Nephron progenitor cell (in vitro differentiated cells): Measurements from ENCODE around the gene DEFB124.
"Not testable (repeated sequence)": the region's sequence is repeated elsewhere in the genome, so short reads cannot be mapped to it uniquely, and the experiment has no call there.

Experiments
- DNase-seq: peaks from one replicate; pipeline ENCODE4 v3.0.0; 2021
- H3K27ac Mint-ChIP-seq: 2 replicates; pipeline ENCODE4 v1.8.0; 2021; ENCODE audit warnings: mild to moderate bottlenecking, moderate library complexity, mixed read lengths
- H3K27me3 Mint-ChIP-seq: 2 replicates; pipeline ENCODE4 v1.8.0; 2021; ENCODE audit warnings: mild to moderate bottlenecking, low read depth, mixed read lengths; ENCODE audit not compliant: poor library complexity
- H3K36me3 Mint-ChIP-seq: 2 replicates; pipeline ENCODE4 v1.8.0; 2021; ENCODE audit warnings: low read depth, mixed read lengths
- H3K4me1 Mint-ChIP-seq: 2 replicates; pipeline ENCODE4 v1.8.0; 2021; ENCODE audit warnings: mixed read lengths
- H3K4me3 Mint-ChIP-seq: 2 replicates; pipeline ENCODE4 v1.8.0; 2021; ENCODE audit warnings: mild to moderate bottlenecking, moderate library complexity, mixed read lengths
- H3K9me3 Mint-ChIP-seq: 2 replicates; pipeline ENCODE4 v1.8.0; 2021; ENCODE audit warnings: mild to moderate bottlenecking, moderate library complexity, mixed read lengths
- CTCF ChIP-seq: fragments of 200-600 bp; sonication (generic); IDR thresholded peaks from 2 replicates; pipeline ENCODE4 v1.5.0; 2021; ENCODE audit warnings: antibody characterized with exemption

DEFB124 gene

DNA sequence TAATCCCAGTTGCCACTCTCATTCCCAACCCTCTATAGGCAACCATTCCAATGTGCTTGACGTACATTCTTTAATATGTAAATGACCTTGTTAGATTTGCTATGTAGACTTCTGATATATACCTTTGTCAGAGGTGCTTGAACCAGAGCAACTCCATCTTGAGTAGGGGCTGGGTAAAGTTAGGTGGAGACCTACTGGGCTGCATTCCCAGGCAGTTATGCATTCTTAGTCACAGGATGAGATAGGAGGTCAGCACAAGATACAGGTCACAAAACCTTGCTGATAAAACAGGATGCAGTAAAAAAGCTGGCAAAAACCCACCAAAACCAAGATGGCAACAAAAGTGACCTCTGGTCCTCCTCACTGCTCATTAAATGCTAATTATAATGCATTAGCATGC lies 31.0 kb upstream of the DEFB124 start:
- Mint-ChIP-seq H3K9me3 (no peaks in the 10 kb centered on the region), H3K4me1 (no peaks in the 10 kb centered on the region), H3K27ac (no peak overlapping the region), H3K4me3 (no peak overlapping the region), H3K36me3 (no peaks in the 10 kb centered on the region), H3K27me3 (peaks cover 33% of the 10 kb centered on the region)
- no peak for TF ChIP-seq CTCF
- no peak for DNase-seq

DNA sequence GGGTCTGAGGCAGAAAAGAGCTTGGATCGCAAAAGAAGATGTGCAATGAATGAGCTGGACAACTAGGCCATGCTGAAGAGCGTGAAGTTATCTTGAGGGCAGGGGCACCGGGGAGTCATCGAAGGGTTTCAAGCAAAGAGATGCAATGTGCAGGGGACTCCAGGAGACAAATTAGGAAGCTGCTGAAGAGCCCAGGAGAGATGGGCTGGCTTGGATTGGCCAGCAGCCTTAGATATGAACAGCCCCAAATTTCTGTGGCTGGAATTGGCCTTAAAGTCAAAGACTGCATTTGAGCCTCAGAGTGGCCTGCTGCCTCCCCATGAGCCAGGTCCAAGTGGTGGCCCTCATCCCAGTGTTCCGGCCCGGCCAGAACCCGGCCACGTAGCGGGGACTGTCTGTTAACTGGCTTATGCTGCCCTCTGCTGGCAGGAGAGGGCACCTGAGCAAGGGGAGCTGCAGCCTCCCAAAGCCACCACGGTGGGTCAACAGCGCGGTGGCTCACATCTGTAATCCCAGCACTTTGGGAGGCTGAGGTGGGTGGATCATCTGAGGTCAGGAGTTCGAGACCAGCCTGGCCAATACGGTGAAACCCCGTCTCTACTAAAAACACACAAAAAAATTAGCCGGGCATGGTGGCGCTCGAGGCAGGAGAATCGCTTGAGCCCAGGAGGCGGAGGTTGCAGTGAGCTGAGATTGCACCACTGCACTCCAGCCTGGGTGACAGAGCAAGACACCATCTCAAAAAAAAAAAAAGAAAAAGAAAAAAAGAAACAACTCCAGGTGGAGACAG lies 28.2 kb upstream of the DEFB124 start:
- not testable (repeated sequence) for H3K36me3 Mint-ChIP-seq, H3K27ac Mint-ChIP-seq, H3K4me1 Mint-ChIP-seq, H3K4me3 Mint-ChIP-seq, H3K9me3 Mint-ChIP-seq
- DNase-seq: peak; percentile 80
- peak; percentile 75 for TF ChIP-seq CTCF
- H3K27me3 Mint-ChIP-seq: peaks cover 29% of the 10 kb centered on the region

DNA sequence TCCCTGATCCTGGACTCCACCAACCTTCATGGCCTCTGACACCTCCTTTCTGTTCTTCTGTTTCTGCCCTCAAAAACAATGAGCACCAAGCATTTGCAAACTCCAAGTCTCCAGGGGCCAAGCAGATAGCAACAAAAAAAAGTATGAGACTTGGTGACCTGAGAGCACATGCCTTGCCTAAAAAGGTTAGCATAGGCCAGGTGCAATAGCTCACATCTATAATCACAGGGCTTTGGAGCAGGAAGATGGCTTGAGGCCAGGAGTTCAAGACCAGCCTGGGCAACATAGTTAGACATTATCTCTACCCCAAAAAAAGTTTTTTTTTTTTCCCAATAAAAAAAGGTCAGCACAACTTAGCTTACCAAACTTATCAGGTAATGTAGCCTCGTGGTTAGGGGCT lies 25.6 kb upstream of the DEFB124 start:
- Mint-ChIP-seq H3K4me1 (no peaks in the 10 kb centered on the region), H3K27me3 (peaks cover 25% of the 10 kb centered on the region), H3K9me3 (peaks cover 9% of the 10 kb centered on the region), H3K4me3 (no peak overlapping the region), H3K36me3 (no peaks in the 10 kb centered on the region), H3K27ac (no peak overlapping the region)
- TF ChIP-seq CTCF: no peak
- DNase-seq: no peak

DNA sequence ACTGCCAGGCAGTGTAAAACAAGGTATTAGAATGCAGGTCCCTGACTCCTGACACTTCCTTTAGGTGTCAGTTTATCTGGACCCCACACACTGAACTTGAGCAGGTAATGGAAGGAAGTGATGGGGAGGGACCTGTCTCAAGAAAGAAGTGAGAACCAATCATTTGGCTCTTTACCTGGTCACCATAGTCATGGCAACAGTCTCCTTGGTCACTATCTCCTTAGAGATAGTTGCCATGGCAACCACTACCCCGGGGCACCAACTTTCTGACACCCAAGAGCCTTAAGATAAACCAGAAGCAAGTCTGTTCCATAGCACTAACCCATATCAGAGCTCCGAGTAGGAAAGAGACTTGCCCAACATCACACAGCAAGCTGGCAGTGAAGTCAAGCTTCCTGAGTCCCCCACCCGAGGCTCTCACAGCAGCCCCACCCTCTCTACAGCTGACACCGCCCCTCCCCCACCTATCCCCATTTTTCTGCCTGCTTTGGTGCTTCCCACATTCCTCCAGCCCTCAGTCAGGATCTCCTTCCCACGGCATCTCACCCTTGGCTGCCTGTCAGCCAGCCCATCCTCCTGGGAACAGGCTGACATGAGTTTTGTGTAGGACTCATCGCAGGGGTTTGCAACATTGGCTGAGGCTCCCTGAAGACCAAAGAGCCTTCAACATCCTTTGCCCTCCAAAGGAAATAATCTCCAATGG lies 23.1 kb upstream of the DEFB124 start:
- H3K9me3 Mint-ChIP-seq: peaks cover 24% of the 10 kb centered on the region
- no peak overlapping the region for H3K4me3 Mint-ChIP-seq
- no peaks in the 10 kb centered on the region for H3K4me1 Mint-ChIP-seq
- peaks cover 20% of the 10 kb centered on the region for H3K27me3 Mint-ChIP-seq
- no peak for TF ChIP-seq CTCF
- no peak for DNase-seq
- H3K27ac Mint-ChIP-seq: no peak overlapping the region
- H3K36me3 Mint-ChIP-seq: no peaks in the 10 kb centered on the region

GRCh38 chr20:31496761-31497295 lies 21.9 kb upstream of the DEFB124 start:
- H3K9me3 Mint-ChIP-seq: peaks cover 25% of the 10 kb centered on the region
- H3K36me3 Mint-ChIP-seq: no peaks in the 10 kb centered on the region
- no peak overlapping the region for H3K4me3 Mint-ChIP-seq
- no peak overlapping the region for H3K27ac Mint-ChIP-seq
- peaks cover 12% of the 10 kb centered on the region for H3K27me3 Mint-ChIP-seq
- no peak for DNase-seq
- no peak for TF ChIP-seq CTCF
- no peaks in the 10 kb centered on the region for H3K4me1 Mint-ChIP-seq
